ENCODE data around the gene SSRP1.

Gene SSRP1

GRCh38 chr11:57294225-57295131 lies 41.2 kb downstream of the SSRP1 start:
- Histone ChIP-seq H4K20me1 (ENCODE audit: control insufficient read depth, insufficient read depth, low read depth, low read length) (no peaks in the 10 kb centered on the region), H3K79me2 (ENCODE audit: control insufficient read depth, low read length) (no peaks in the 10 kb centered on the region), H3K4me3 (ENCODE audit: low read length) (no peak overlapping the region), H3K4me1 (ENCODE audit: control insufficient read depth, low read length) (no peaks in the 10 kb centered on the region), H3K9me3 (ENCODE audit: control insufficient read depth, insufficient read depth, low read length) (no peaks in the 10 kb centered on the region), H3K4me2 (ENCODE audit: low read length) (no peak overlapping the region), H3K27ac (ENCODE audit: low read depth, low read length) (no peak overlapping the region), H3K9me2 (replicated peaks; ENCODE audit: control insufficient read depth, low read length) (no peaks in the 10 kb centered on the region), H3K27me3 (ENCODE audit: control insufficient read depth, low read length) (peaks cover 5% of the 10 kb centered on the region; the same call in 1 of the 2 replicates), H3K36me3 (ENCODE audit: control insufficient read depth, low read length) (no peaks in the 10 kb centered on the region), H3F3A (ENCODE audit: control insufficient read depth, insufficient read depth) (no peaks in the 10 kb centered on the region)
- no peak for TF ChIP-seq CTCF (IDR thresholded peaks at IDR 0.05; ENCODE audit: low read depth, low read length, poor library complexity, severe bottlenecking)
- TF ChIP-seq EZH2phosphoT487 (IDR thresholded peaks at IDR 0.05; ENCODE audit: borderline replicate concordance, low read length): no peak

- Histone ChIP-seq H3K4me1 (ENCODE audit: control insufficient read depth, low read length) (no peaks in the 10 kb centered on the region), H4K20me1 (ENCODE audit: control insufficient read depth, insufficient read depth, low read depth, low read length) (no peaks in the 10 kb centered on the region), H3K4me2 (ENCODE audit: low read length) (no peak overlapping the region), H3K79me2 (ENCODE audit: control insufficient read depth, low read length) (no peaks in the 10 kb centered on the region), H3K9me3 (ENCODE audit: control insufficient read depth, insufficient read depth, low read length) (no peaks in the 10 kb centered on the region), H3K9me2 (replicated peaks; ENCODE audit: control insufficient read depth, low read length) (no peaks in the 10 kb centered on the region; the same call in 1 of the 2 replicates), H3F3A (ENCODE audit: control insufficient read depth, insufficient read depth) (no peaks in the 10 kb centered on the region), H3K27ac (ENCODE audit: low read depth, low read length) (no peak overlapping the region), H3K4me3 (ENCODE audit: low read length) (no peak overlapping the region), H3K27me3 (ENCODE audit: control insufficient read depth, low read length) (peaks cover 15% of the 10 kb centered on the region; the same call in 1 of the 2 replicates), H3K36me3 (ENCODE audit: control insufficient read depth, low read length) (no peaks in the 10 kb centered on the region)
- TF ChIP-seq EZH2phosphoT487 (IDR thresholded peaks at IDR 0.05; ENCODE audit: borderline replicate concordance, low read length) (no peak), CTCF (IDR thresholded peaks at IDR 0.05; ENCODE audit: low read depth, low read length, poor library complexity, severe bottlenecking) (no peak)
These were observed 45.4 kb downstream of the SSRP1 start for GRCh38 chr11:57290288-57290687.

GRCh38 chr11:57288771-57289579 lies 46.7 kb downstream of the SSRP1 start:
- Histone ChIP-seq H3F3A (ENCODE audit: control insufficient read depth, insufficient read depth) (no peaks in the 10 kb centered on the region), H3K79me2 (ENCODE audit: control insufficient read depth, low read length) (no peaks in the 10 kb centered on the region), H3K27ac (ENCODE audit: low read depth, low read length) (no peak overlapping the region), H3K4me2 (ENCODE audit: low read length) (no peak overlapping the region), H3K4me3 (ENCODE audit: low read length) (no peak overlapping the region), H3K9me2 (replicated peaks; ENCODE audit: control insufficient read depth, low read length) (no peaks in the 10 kb centered on the region; the same call in 1 of the 2 replicates), H3K4me1 (ENCODE audit: control insufficient read depth, low read length) (no peaks in the 10 kb centered on the region), H4K20me1 (ENCODE audit: control insufficient read depth, insufficient read depth, low read depth, low read length) (no peaks in the 10 kb centered on the region), H3K27me3 (ENCODE audit: control insufficient read depth, low read length) (peaks cover 15% of the 10 kb centered on the region; the same call in 1 of the 2 replicates), H3K9me3 (ENCODE audit: control insufficient read depth, insufficient read depth, low read length) (no peaks in the 10 kb centered on the region), H3K36me3 (ENCODE audit: control insufficient read depth, low read length) (no peaks in the 10 kb centered on the region)
- TF ChIP-seq CTCF (IDR thresholded peaks at IDR 0.05; ENCODE audit: low read depth, low read length, poor library complexity, severe bottlenecking): no peak
- no peak for TF ChIP-seq EZH2phosphoT487 (IDR thresholded peaks at IDR 0.05; ENCODE audit: borderline replicate concordance, low read length)

Measured in DOHH2 (cell line).